Hippocampal formation (tissue), 2 donors: ENCODE results near the gene SEPHS2.
A peak's percentile ranks its signal among the peaks of the same experiment; 100 is the strongest.
"Not testable (repeated sequence)": the region's sequence is repeated elsewhere in the genome, so short reads cannot be mapped to it uniquely, and the experiment has no call there.

Source experiments
- DNase-seq, 2 donors: peaks; one replicate each; lab custom pipeline; 2025; lab: John Stamatoyannopoulos, UW

Gene SEPHS2

GRCh38 chr16:30398661-30399434 is 46.8 kb downstream of the SEPHS2 start:
- no peak for DNase-seq

- no peak for DNase-seq
Observed at GRCh38 chr16:30397776-30398660, 47.7 kb downstream of the SEPHS2 start.

- DNase-seq = no peak
Observed at GRCh38 chr16:30397056-30397455, 48.6 kb downstream of the SEPHS2 start.

GRCh38 chr16:30396627-30397026 is 49.0 kb downstream of the SEPHS2 start:
- DNase-seq = not testable (repeated sequence)

GRCh38 chr16:30395992-30396585 is 49.6 kb downstream of the SEPHS2 start:
- peak in 1 of 2 donors; percentile 23 for DNase-seq

GRCh38 chr16:30395155-30395991 is 50.3 kb downstream of the SEPHS2 start, which contains the start of gene ZNF48:
Gene ZNF48, plus strand, starts transcription at chr16:30395420. Its CDS starts 375 bp downstream, at chr16:30395795.
- DNase-seq = peak; percentile 80 to 87

GRCh38 chr16:30394592-30395154 is 51.0 kb downstream of the SEPHS2 start:
- DNase-seq = no peak
